K562 (cell line): ENCODE data around the gene ZC3HAV1L. TPM values are rescaled to one million over a fixed set of nuclear protein-coding genes. Genes with fewer than 3 reads are reported as not detected.

Source experiments
- ATF1 ChIP-seq, 2 experiments: fragments of 450-650 bp in 1 of 2; IDR thresholded peaks; 2 replicates each; pipeline ENCODE4 v1.6.1; 2016; ENCODE audit warnings: missing compliant biosample characterization in 1 of 2, missing genetic modification characterization in 1 of 2
- BRD4 ChIP-seq: fragments of 200-600 bp; sonication (generic); IDR thresholded peaks from 2 replicates; pipeline ENCODE4 v1.6.1; 2017; ENCODE audit warnings: inconsistent platforms
- CREM ChIP-seq: IDR thresholded peaks from 2 replicates; pipeline ENCODE4 v1.6.1; 2014; ENCODE audit warnings: antibody characterized with exemption, low read depth
- CTBP1 ChIP-seq: fragments of 450-650 bp; IDR thresholded peaks from 2 replicates; pipeline ENCODE4 v1.6.1; 2016; ENCODE audit warnings: borderline replicate concordance
- FIP1L1 ChIP-seq: fragments of 200-400 bp; formaldehyde crosslinking; IDR thresholded peaks from 2 replicates; pipeline ENCODE4 v1.6.1; 2018; ENCODE audit warnings: mild to moderate bottlenecking, low read depth, low read length; ENCODE audit not compliant: poor library complexity, severe bottlenecking
- KAT7 ChIP-seq: sonication (generic); formaldehyde crosslinking; IDR thresholded peaks from 2 replicates; pipeline ENCODE4 v1.8.0; 2022; ENCODE audit warnings: missing genetic modification reagents, mild to moderate bottlenecking, borderline replicate concordance
- MEF2D ChIP-seq: conservative IDR thresholded peaks from 2 replicates; pipeline ENCODE4 v1.6.1; 2016; ENCODE audit warnings: low read depth, missing genetic modification characterization, missing compliant biosample characterization
- MTA2 ChIP-seq: fragments of 450-650 bp; IDR thresholded peaks from 2 replicates; pipeline ENCODE4 v1.6.1; 2016; ENCODE audit warnings: low read depth
- MYC ChIP-seq, 2 experiments: fragments of 250-450 bp in 1 of 2; sonication (Bioruptor Pico) in 1 of 2; IDR thresholded peaks; 2 replicates each; pipeline versions ENCODE4 v1.5.1 to v1.6.1; 2012 to 2021; ENCODE audit warnings: low read depth in 2 of 2, borderline replicate concordance in 1 of 2, improper control_type of control experiment in 1 of 2, low read length in 1 of 2, mild to moderate bottlenecking in 1 of 2, moderate library complexity in 1 of 2
- PTBP1 ChIP-seq: fragments of 200-400 bp; formaldehyde crosslinking; IDR thresholded peaks from 2 replicates; pipeline ENCODE4 v1.6.1; 2017; ENCODE audit warnings: low read depth, low read length
- SIX5 ChIP-seq, 2 experiments: IDR thresholded peaks; 2 replicates each; pipeline ENCODE4 v1.6.1; 2011; ENCODE audit warnings: low read length in 2 of 2, borderline replicate concordance in 1 of 2, low read depth in 1 of 2, mild to moderate bottlenecking in 1 of 2, moderate library complexity in 1 of 2; ENCODE audit not compliant: insufficient read depth in 1 of 2
- SMC3 ChIP-seq: conservative IDR thresholded peaks from 2 replicates; pipeline ENCODE4 v1.6.1; 2011; ENCODE audit warnings: low read depth, low read length, improper control_type of control experiment; ENCODE audit not compliant: insufficient read depth
- ZFP36 ChIP-seq: fragments of 150-350 bp; IDR thresholded peaks from 2 replicates; pipeline ENCODE4 v1.6.1; 2018; ENCODE audit warnings: low read length, low read depth; ENCODE audit not compliant: partially characterized antibody
- ZNF184 ChIP-seq: sonication (generic); formaldehyde crosslinking; IDR thresholded peaks from 2 replicates; pipeline ENCODE4 v1.5.0; 2020; ENCODE audit warnings: missing genetic modification reagents
- polyA plus RNA-seq, 8 experiments: library from polyadenylated mRNA; depleted of rRNA in 4 of 8; stranded (reverse) in 5 of 8; unstranded in 3 of 8; fragments of >200 nt; fragmentation: Nextera tagmentation in 2 of 8; fragmentation: Illumina TruSeq in 1 of 8; extraction: Ambion mirVana in 2 of 8; extraction: Trizol in 1 of 8; gene quantifications; 2 replicates each; pipeline versions ENCODE4 v1.2.1 to v1.2.3, GENCODE V29; 2011 to 2014; ENCODE audit warnings: inconsistent platforms in 1 of 8, missing spikeins in 1 of 8
- total RNA-seq, 7 experiments: library from RNA; depleted of rRNA in 6 of 7; stranded (reverse); fragments of >200 nt in 6 of 7; fragmentation: Illumina TruSeq in 2 of 7; extraction: Trizol in 2 of 7; gene quantifications; 2 replicates each; pipeline versions ENCODE4 v1.2.1 to v1.2.3, GENCODE V29; 2011 to 2021; ENCODE audit warnings: low replicate concordance in 1 of 7
- TF ChIP-seq, protein P1 (sequence below): fragments of 450-650 bp; IDR thresholded peaks from 2 replicates; pipeline ENCODE4 v1.6.1; 2017; ENCODE audit warnings: antibody characterized with exemption
- TF ChIP-seq, protein P2 (sequence below), 3 experiments: fragments of 200-800 bp in 1 of 3; sonication (Bioruptor generic) in 1 of 3; sonication (generic) in 1 of 3; formaldehyde crosslinking in 1 of 3; IDR thresholded peaks; 2 replicates each; pipeline versions ENCODE4 v1.6.1 to v1.8.0; 2016 to 2022; ENCODE audit warnings: mild to moderate bottlenecking in 2 of 3, missing compliant biosample characterization in 2 of 3, missing genetic modification characterization in 2 of 3, missing genetic modification reagents in 1 of 3
- TF ChIP-seq, protein P3 (sequence below): sonication (generic); formaldehyde crosslinking; IDR thresholded peaks from 2 replicates; pipeline ENCODE4 v1.8.0; 2022; ENCODE audit warnings: mild to moderate bottlenecking, missing genetic modification reagents
- TF ChIP-seq, protein P4 (sequence below), 2 experiments: fragments of 450-650 bp; IDR thresholded peaks; 2 replicates each; pipeline ENCODE4 v1.6.1; 2016

The ZC3HAV1L gene
- total and polyA plus RNA-seq, 9 of the 15 experiments (the other 6 are each of a cell fraction or from before 2014, with no cell fraction given) = not detected

DNA sequence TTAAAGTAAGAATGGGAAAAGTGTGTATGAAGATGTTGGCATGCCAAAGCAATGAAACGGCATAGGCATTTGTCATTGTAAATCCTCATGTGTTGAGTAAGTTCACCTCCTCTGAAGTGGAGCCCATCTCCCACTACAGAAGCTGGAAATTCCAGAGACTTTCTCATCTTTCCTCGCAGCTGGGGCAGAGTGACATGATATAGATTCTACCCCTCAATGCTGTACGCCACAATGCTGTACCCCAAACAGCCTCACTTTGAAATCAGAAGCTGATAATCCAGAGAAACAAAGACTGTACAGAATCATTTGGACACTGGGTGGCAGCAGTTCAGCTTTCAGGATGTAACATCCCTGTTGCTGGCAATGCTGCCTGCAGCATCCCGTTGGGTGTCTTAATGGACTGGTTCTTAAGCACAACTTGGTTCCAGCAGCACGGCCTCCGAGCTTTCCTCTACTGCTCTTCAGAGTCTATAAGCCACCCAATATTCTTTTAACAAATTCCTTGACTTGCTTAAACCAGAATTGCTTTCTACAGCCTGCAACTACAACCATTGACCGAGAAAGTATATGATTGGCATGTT lies 18.8 kb downstream of the ZC3HAV1L start (continued):
- TF ChIP-seq, protein P1, sequence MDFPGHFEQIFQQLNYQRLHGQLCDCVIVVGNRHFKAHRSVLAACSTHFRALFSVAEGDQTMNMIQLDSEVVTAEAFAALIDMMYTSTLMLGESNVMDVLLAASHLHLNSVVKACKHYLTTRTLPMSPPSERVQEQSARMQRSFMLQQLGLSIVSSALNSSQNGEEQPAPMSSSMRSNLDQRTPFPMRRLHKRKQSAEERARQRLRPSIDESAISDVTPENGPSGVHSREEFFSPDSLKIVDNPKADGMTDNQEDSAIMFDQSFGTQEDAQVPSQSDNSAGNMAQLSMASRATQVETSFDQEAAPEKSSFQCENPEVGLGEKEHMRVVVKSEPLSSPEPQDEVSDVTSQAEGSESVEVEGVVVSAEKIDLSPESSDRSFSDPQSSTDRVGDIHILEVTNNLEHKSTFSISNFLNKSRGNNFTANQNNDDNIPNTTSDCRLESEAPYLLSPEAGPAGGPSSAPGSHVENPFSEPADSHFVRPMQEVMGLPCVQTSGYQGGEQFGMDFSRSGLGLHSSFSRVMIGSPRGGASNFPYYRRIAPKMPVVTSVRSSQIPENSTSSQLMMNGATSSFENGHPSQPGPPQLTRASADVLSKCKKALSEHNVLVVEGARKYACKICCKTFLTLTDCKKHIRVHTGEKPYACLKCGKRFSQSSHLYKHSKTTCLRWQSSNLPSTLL = no peak
- TF ChIP-seq MYC (IDR thresholded peaks at IDR 0.05; ENCODE audit: low read depth, low read length) = 0 out of 2 replicates have a peak, but pooled peaks have one; percentile 12
- no peak for TF ChIP-seq MYC (CRISPR knock-in tag; IDR thresholded peaks at IDR 0.05; ENCODE audit: borderline replicate concordance, low read depth)
- TF ChIP-seq CREM = 0 out of 2 replicates have a peak, but pooled peaks have one; percentile 39
- no peak for TF ChIP-seq ZNF184 (CRISPR knock-in tag)
- TF ChIP-seq, protein P2, sequence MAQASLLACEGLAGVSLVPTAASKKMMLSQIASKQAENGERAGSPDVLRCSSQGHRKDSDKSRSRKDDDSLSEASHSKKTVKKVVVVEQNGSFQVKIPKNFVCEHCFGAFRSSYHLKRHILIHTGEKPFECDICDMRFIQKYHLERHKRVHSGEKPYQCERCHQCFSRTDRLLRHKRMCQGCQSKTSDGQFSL (CRISPR knock-in tag; IDR thresholded peaks at IDR 0.05) = no peak
- TF ChIP-seq, protein P2 (tag; IDR thresholded peaks at IDR 0.05) = no peak
- no peak for TF ChIP-seq MTA2
- TF ChIP-seq, protein P3, sequence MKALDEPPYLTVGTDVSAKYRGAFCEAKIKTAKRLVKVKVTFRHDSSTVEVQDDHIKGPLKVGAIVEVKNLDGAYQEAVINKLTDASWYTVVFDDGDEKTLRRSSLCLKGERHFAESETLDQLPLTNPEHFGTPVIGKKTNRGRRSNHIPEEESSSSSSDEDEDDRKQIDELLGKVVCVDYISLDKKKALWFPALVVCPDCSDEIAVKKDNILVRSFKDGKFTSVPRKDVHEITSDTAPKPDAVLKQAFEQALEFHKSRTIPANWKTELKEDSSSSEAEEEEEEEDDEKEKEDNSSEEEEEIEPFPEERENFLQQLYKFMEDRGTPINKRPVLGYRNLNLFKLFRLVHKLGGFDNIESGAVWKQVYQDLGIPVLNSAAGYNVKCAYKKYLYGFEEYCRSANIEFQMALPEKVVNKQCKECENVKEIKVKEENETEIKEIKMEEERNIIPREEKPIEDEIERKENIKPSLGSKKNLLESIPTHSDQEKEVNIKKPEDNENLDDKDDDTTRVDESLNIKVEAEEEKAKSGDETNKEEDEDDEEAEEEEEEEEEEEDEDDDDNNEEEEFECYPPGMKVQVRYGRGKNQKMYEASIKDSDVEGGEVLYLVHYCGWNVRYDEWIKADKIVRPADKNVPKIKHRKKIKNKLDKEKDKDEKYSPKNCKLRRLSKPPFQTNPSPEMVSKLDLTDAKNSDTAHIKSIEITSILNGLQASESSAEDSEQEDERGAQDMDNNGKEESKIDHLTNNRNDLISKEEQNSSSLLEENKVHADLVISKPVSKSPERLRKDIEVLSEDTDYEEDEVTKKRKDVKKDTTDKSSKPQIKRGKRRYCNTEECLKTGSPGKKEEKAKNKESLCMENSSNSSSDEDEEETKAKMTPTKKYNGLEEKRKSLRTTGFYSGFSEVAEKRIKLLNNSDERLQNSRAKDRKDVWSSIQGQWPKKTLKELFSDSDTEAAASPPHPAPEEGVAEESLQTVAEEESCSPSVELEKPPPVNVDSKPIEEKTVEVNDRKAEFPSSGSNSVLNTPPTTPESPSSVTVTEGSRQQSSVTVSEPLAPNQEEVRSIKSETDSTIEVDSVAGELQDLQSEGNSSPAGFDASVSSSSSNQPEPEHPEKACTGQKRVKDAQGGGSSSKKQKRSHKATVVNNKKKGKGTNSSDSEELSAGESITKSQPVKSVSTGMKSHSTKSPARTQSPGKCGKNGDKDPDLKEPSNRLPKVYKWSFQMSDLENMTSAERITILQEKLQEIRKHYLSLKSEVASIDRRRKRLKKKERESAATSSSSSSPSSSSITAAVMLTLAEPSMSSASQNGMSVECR (CRISPR knock-in tag) = no peak
- TF ChIP-seq CTBP1 = peak; percentile 72; the same call in 1 of the 2 replicates
- TF ChIP-seq, protein P4, sequence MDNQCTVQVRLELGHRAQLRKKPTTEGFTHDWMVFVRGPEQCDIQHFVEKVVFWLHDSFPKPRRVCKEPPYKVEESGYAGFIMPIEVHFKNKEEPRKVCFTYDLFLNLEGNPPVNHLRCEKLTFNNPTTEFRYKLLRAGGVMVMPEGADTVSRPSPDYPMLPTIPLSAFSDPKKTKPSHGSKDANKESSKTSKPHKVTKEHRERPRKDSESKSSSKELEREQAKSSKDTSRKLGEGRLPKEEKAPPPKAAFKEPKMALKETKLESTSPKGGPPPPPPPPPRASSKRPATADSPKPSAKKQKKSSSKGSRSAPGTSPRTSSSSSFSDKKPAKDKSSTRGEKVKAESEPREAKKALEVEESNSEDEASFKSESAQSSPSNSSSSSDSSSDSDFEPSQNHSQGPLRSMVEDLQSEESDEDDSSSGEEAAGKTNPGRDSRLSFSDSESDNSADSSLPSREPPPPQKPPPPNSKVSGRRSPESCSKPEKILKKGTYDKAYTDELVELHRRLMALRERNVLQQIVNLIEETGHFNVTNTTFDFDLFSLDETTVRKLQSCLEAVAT (IDR thresholded peaks at IDR 0.05) = no peak
- no peak for TF ChIP-seq KAT7 (CRISPR knock-in tag)
- no peak for TF ChIP-seq SIX5 (IDR thresholded peaks at IDR 0.05; ENCODE audit: borderline replicate concordance in 1 of 2, insufficient read depth in 1 of 2, low read depth in 1 of 2, low read length in 2 of 2)
- no peak for TF ChIP-seq MEF2D (tag)
- TF ChIP-seq FIP1L1 = no peak
- no peak for TF ChIP-seq BRD4
- TF ChIP-seq ATF1 (CRISPR knock-in tag; IDR thresholded peaks at IDR 0.05) = no peak
- no peak for TF ChIP-seq ATF1 (tag; IDR thresholded peaks at IDR 0.05)
- TF ChIP-seq SMC3 = peak; percentile 97
- no peak for TF ChIP-seq ZFP36
- TF ChIP-seq PTBP1 = no peak
